H9 (cell line): ENCODE data around the gene DTHD1. TPM values are rescaled to one million over a fixed set of nuclear protein-coding genes. Genes with fewer than 3 reads are reported as not detected.

Experiments used
- DNase-seq: peaks from one replicate; pipeline ENCODE4 v3.0.0-alpha.2; 2017
- H2AFZ ChIP-seq: one replicate; pipeline ENCODE4 v1.6.1; 2013; ENCODE audit warnings: mild to moderate bottlenecking, low read length, control low read depth, moderate library complexity
- H2AK5ac ChIP-seq: 2 replicates; pipeline ENCODE4 v1.6.1; 2013; ENCODE audit warnings: low read length, control low read depth, mixed read lengths; ENCODE audit not compliant: insufficient read length
- H2BK120ac ChIP-seq: one replicate; pipeline ENCODE4 v1.6.1; 2013; ENCODE audit warnings: low read depth, mild to moderate bottlenecking, low read length, control low read depth, inconsistent platforms; ENCODE audit not compliant: poor library complexity, severe bottlenecking
- H2BK12ac ChIP-seq: 2 replicates; pipeline ENCODE4 v1.6.1; 2013; ENCODE audit warnings: low read length, control low read depth, mixed read lengths, low read depth; ENCODE audit not compliant: insufficient read length
- H2BK15ac ChIP-seq: 2 replicates; pipeline ENCODE4 v1.6.1; 2013; ENCODE audit warnings: low read depth, low read length, control low read depth
- H2BK20ac ChIP-seq: one replicate; pipeline ENCODE4 v1.6.1; 2013; ENCODE audit warnings: low read depth, mild to moderate bottlenecking, low read length, control low read depth, inconsistent platforms; ENCODE audit not compliant: poor library complexity, severe bottlenecking
- H2BK5ac ChIP-seq: 2 replicates; pipeline ENCODE4 v1.6.1; 2013; ENCODE audit warnings: low read length, control low read depth, mixed read lengths; ENCODE audit not compliant: insufficient read length
- H3K14ac ChIP-seq: 2 replicates; pipeline ENCODE4 v1.6.1; 2013; ENCODE audit warnings: low read length, control low read depth; ENCODE audit not compliant: insufficient read depth
- H3K18ac ChIP-seq: 2 replicates; pipeline ENCODE4 v1.6.1; 2013; ENCODE audit warnings: low read depth, mild to moderate bottlenecking, mixed read lengths, low read length, control low read depth; ENCODE audit not compliant: insufficient read length
- H3K23ac ChIP-seq: 2 replicates; pipeline ENCODE4 v1.6.1; 2013; ENCODE audit warnings: low read length, control low read depth, mixed read lengths, low read depth; ENCODE audit not compliant: insufficient read length
- H3K23me2 ChIP-seq: 2 replicates; pipeline ENCODE4 v1.6.1; 2013; ENCODE audit warnings: low read depth, mild to moderate bottlenecking, mixed read lengths, low read length, control low read depth; ENCODE audit not compliant: insufficient read length, poor library complexity, severe bottlenecking
- H3K27ac ChIP-seq: 2 replicates; pipeline ENCODE4 v1.5.1; 2013; ENCODE audit warnings: low read length, control low read depth, mixed read lengths, low read depth; ENCODE audit not compliant: insufficient read length
- H3K27me3 ChIP-seq: 2 replicates; pipeline ENCODE4 v1.6.1; 2013; ENCODE audit warnings: low read length, control low read depth, inconsistent platforms; ENCODE audit not compliant: insufficient read depth
- H3K4ac ChIP-seq: 2 replicates; pipeline ENCODE4 v1.6.1; 2013; ENCODE audit warnings: low read depth, mild to moderate bottlenecking, control low read depth, inconsistent platforms, low read length, moderate library complexity
- H3K4me1 ChIP-seq: 2 replicates; pipeline ENCODE4 v1.6.1; 2013; ENCODE audit warnings: low read length, control low read depth, inconsistent platforms; ENCODE audit not compliant: insufficient read depth
- H3K4me2 ChIP-seq: 2 replicates; pipeline ENCODE4 v1.6.1; 2013; ENCODE audit warnings: low read length, control low read depth, mixed read lengths; ENCODE audit not compliant: insufficient read length, insufficient read depth
- H3K56ac ChIP-seq: 2 replicates; pipeline ENCODE4 v1.6.1; 2013; ENCODE audit warnings: low read depth, mild to moderate bottlenecking, mixed read lengths, low read length, control low read depth; ENCODE audit not compliant: insufficient read length
- H3K79me1 ChIP-seq: 2 replicates; pipeline ENCODE4 v1.6.1; 2013; ENCODE audit warnings: low read depth, mild to moderate bottlenecking, moderate library complexity, low read length, control low read depth, inconsistent platforms; ENCODE audit not compliant: insufficient read depth, poor library complexity, severe bottlenecking
- H3K79me2 ChIP-seq: 2 replicates; pipeline ENCODE4 v1.6.1; 2013; ENCODE audit warnings: low read length, control low read depth, inconsistent platforms; ENCODE audit not compliant: insufficient read depth
- H3K9ac ChIP-seq: 2 replicates; pipeline ENCODE4 v1.6.1; 2013; ENCODE audit warnings: low read length, control low read depth, mixed read lengths; ENCODE audit not compliant: insufficient read length; ENCODE audit errors: extremely low read depth
- H3K9me3 ChIP-seq: one replicate; pipeline ENCODE4 v1.6.1; 2013; ENCODE audit warnings: low read depth, low read length, inconsistent platforms; ENCODE audit not compliant: control insufficient read depth
- H3T11ph ChIP-seq: one replicate; pipeline ENCODE4 v1.6.1; 2013; ENCODE audit warnings: mild to moderate bottlenecking, low read length, control low read depth, inconsistent platforms
- H4K20me1 ChIP-seq: one replicate; pipeline ENCODE4 v1.6.1; 2013; ENCODE audit not compliant: control insufficient read depth, insufficient read length, insufficient read depth
- H4K5ac ChIP-seq: 2 replicates; pipeline ENCODE4 v1.6.1; 2013; ENCODE audit warnings: low read depth, mild to moderate bottlenecking, mixed read lengths, low read length, control low read depth; ENCODE audit not compliant: insufficient read length
- H4K8ac ChIP-seq: replicated peaks from 2 replicates; pipeline ENCODE4 v1.6.1; 2013; ENCODE audit warnings: low read length, control low read depth, mixed read lengths, low read depth; ENCODE audit not compliant: insufficient read length
- H4K91ac ChIP-seq: 2 replicates; pipeline ENCODE4 v1.6.1; 2013; ENCODE audit warnings: low read depth, mild to moderate bottlenecking, moderate library complexity, mixed read lengths, low read length, control low read depth; ENCODE audit not compliant: insufficient read length
- H3K27ac Mint-ChIP-seq, 3 experiments: 2 replicates in 2 of 3; 3 replicates in 1 of 3; pipeline ENCODE4 v1.8.0; 2020 to 2021; ENCODE audit warnings: mixed read lengths in 3 of 3, mild to moderate bottlenecking in 1 of 3, moderate library complexity in 1 of 3
- H3K27me3 Mint-ChIP-seq: 2 replicates; pipeline ENCODE4 v1.8.0; 2021; ENCODE audit warnings: low read depth, mild to moderate bottlenecking, moderate library complexity, mixed read lengths
- H3K36me3 Mint-ChIP-seq, 3 experiments: 2 replicates in 2 of 3; 3 replicates in 1 of 3; pipeline ENCODE4 v1.8.0; 2020 to 2021; ENCODE audit warnings: low read depth in 3 of 3, mixed read lengths in 3 of 3; ENCODE audit not compliant: insufficient read depth in 1 of 3
- H3K4me1 Mint-ChIP-seq, 2 experiments: 2 replicates each; pipeline ENCODE4 v1.8.0; 2020; ENCODE audit warnings: mixed read lengths in 2 of 2
- H3K4me3 Mint-ChIP-seq, 2 experiments: 2 replicates in 1 of 2; 3 replicates in 1 of 2; pipeline ENCODE4 v1.8.0; 2020 to 2021; ENCODE audit warnings: mild to moderate bottlenecking in 2 of 2, mixed read lengths in 2 of 2, moderate library complexity in 1 of 2
- H3K9me3 Mint-ChIP-seq, 2 experiments: 2 replicates in 1 of 2; 3 replicates in 1 of 2; pipeline ENCODE4 v1.8.0; 2020; ENCODE audit warnings: mild to moderate bottlenecking in 2 of 2, mixed read lengths in 2 of 2, moderate library complexity in 1 of 2
- WGBS: extraction: QIAGEN DNeasy Blood & Tissue Kit; methylation state at CpG from one replicate; pipeline ENCODE4 v1.1.7; 2013; ENCODE audit warnings: missing lambda C conversion rate, low lambda C conversion rate, mixed read lengths; ENCODE audit not compliant: insufficient read length; ENCODE audit errors: extremely low coverage; 5-methylcytosine and 5-hydroxymethylcytosine counted together
- total RNA-seq: library from RNA; stranded (reverse); gene quantifications from 2 replicates; pipeline ENCODE4 v1.2.1, GENCODE V29; 2021
- TF ChIP-seq, protein P1 (sequence below): fragments of 200-600 bp; sonication (generic); conservative IDR thresholded peaks from 3 replicates; pipeline ENCODE4 v1.8.0; 2021; ENCODE audit warnings: antibody characterized with exemption, mild to moderate bottlenecking

The DTHD1 gene
- total RNA-seq, 1 experiment from 2014 or later, result not detected

DNA sequence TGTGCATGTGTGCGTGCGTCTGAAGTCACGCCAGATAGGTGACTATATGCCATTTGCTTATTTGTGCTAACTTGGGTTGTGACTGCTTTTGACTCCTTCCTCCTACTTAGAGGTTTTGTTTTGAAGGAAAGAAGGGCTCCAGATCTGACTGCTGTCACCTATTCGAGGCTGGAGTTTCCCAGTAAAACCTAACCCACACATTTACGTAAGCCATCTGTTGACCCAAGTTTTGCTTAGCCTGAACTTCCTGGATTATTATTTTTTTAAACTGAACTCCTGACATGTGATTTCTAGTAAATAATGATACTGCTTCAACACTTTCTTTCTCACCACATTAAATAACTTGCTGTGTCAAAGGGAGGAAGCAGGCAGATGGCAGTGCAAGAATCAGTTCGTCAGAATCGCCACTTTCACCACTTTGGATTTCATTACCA is 41.5 kb downstream of the DTHD1 start:
- Histone ChIP-seq H4K8ac (no peak overlapping the region), H3T11ph (no peak overlapping the region), H3K27me3 (no peaks in the 10 kb centered on the region), H3K14ac (no peak overlapping the region), H2BK12ac (no peak overlapping the region), H3K79me2 (no peaks in the 10 kb centered on the region), H3K9me3 (no peaks in the 10 kb centered on the region), H2BK120ac (no peak overlapping the region), H2BK15ac (no peak overlapping the region), H3K4me1 (no peaks in the 10 kb centered on the region), H3K23ac (no peak overlapping the region), H2AFZ (no peak overlapping the region), H3K27ac (no peak overlapping the region), H3K4me2 (no peak overlapping the region), H2AK5ac (no peak overlapping the region), H3K79me1 (no peaks in the 10 kb centered on the region), H3K18ac (no peak overlapping the region), H2BK5ac (no peak overlapping the region), H4K20me1 (no peaks in the 10 kb centered on the region), H3K9ac (no peak overlapping the region), H3K23me2 (no peaks in the 10 kb centered on the region), H2BK20ac (no peak overlapping the region), H3K4ac (no peak overlapping the region), H4K5ac (no peak overlapping the region), H3K56ac (no peak overlapping the region), H4K91ac (no peak overlapping the region)
- no peak overlapping the region for H3K27ac Mint-ChIP-seq
- no peak for DNase-seq
- H3K36me3 Mint-ChIP-seq, result no peaks in the 10 kb centered on the region
- H3K4me3 Mint-ChIP-seq, result no peak overlapping the region
- TF ChIP-seq, protein P1, sequence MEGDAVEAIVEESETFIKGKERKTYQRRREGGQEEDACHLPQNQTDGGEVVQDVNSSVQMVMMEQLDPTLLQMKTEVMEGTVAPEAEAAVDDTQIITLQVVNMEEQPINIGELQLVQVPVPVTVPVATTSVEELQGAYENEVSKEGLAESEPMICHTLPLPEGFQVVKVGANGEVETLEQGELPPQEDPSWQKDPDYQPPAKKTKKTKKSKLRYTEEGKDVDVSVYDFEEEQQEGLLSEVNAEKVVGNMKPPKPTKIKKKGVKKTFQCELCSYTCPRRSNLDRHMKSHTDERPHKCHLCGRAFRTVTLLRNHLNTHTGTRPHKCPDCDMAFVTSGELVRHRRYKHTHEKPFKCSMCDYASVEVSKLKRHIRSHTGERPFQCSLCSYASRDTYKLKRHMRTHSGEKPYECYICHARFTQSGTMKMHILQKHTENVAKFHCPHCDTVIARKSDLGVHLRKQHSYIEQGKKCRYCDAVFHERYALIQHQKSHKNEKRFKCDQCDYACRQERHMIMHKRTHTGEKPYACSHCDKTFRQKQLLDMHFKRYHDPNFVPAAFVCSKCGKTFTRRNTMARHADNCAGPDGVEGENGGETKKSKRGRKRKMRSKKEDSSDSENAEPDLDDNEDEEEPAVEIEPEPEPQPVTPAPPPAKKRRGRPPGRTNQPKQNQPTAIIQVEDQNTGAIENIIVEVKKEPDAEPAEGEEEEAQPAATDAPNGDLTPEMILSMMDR, result no peak
- H3K9me3 Mint-ChIP-seq, result no peaks in the 10 kb centered on the region
- H3K27me3 Mint-ChIP-seq, result no peaks in the 10 kb centered on the region
- WGBS, result no CpG with 5 or more reads among the region's 7 CpGs
- H3K4me1 Mint-ChIP-seq, result no peaks in the 10 kb centered on the region
